ENCODE results near the gene STEAP1B.

Gene STEAP1B

GRCh38 chr7:22397981-22398380 is 102.0 kb downstream of the STEAP1B start:
- DNase-seq = no peak

- DNase-seq = no peak
These were observed 104.8 kb downstream of the STEAP1B start for GRCh38 chr7:22395222-22395621.

- no peak for DNase-seq
These were observed 105.2 kb downstream of the STEAP1B start for GRCh38 chr7:22394739-22395138.

- no peak for DNase-seq
These were observed 105.9 kb downstream of the STEAP1B start for GRCh38 chr7:22393913-22394729.

GRCh38 chr7:22390516-22390915 is 109.5 kb downstream of the STEAP1B start:
- DNase-seq = no peak

- no peak for DNase-seq
These were observed 110.1 kb downstream of the STEAP1B start for GRCh38 chr7:22389892-22390291.

GRCh38 chr7:22387583-22387982 is 112.4 kb downstream of the STEAP1B start:
- no peak for DNase-seq

- DNase-seq = no peak
These were observed 113.1 kb downstream of the STEAP1B start for GRCh38 chr7:22386865-22387264.

- DNase-seq = no peak
These were observed 113.7 kb downstream of the STEAP1B start for GRCh38 chr7:22386206-22386858.

GRCh38 chr7:22385326-22385725 is 114.7 kb downstream of the STEAP1B start:
- no peak for DNase-seq

GRCh38 chr7:22380333-22380732 is 119.7 kb downstream of the STEAP1B start:
- DNase-seq = no peak

GRCh38 chr7:22378199-22378980 is 121.6 kb downstream of the STEAP1B start:
- no peak for DNase-seq

- no peak for DNase-seq
These were observed 122.3 kb downstream of the STEAP1B start for GRCh38 chr7:22377703-22378102.

- no peak for DNase-seq
These were observed 124.5 kb downstream of the STEAP1B start for GRCh38 chr7:22375359-22376048.

GRCh38 chr7:22373911-22374310 is 126.1 kb downstream of the STEAP1B start:
- DNase-seq = no peak

- no peak for DNase-seq
These were observed 126.6 kb downstream of the STEAP1B start for GRCh38 chr7:22373388-22373787.

GRCh38 chr7:22372863-22373262 is 127.1 kb downstream of the STEAP1B start:
- DNase-seq = no peak

- no peak for DNase-seq
These were observed 128.1 kb downstream of the STEAP1B start for GRCh38 chr7:22371878-22372277.

Measured in activated naive CD4-positive, alpha-beta T cell (primary cell).